Measurements from ENCODE around the gene TMEM74B.

Gene TMEM74B

DNA sequence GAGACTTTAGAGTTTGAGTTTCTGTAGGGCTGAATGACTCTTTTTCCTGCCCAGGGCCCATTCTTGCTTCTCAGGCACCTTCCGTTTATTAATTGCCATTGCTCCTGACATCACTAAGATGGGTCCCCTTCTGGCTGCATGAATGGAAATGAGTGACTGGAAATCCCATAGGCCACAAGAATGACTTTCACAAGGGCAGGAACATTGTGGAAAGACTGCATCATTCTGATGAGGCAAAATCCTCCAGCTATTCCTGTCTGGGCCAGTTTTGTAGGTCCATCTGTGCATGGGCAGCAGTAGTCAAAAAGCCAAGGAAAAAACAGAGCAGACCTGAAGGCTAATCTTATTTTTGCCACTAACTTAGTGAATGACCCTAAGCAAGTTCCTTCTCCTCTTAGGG, 19.3 kb downstream of the TMEM74B start:
- DNase-seq (ENCODE audit: extremely low read depth, insufficient read length), result no peak
- TF ChIP-seq CTCF (IDR thresholded peaks at IDR 0.05; ENCODE audit: insufficient read depth, low read length, poor library complexity, severe bottlenecking), result no peak
- Histone ChIP-seq H3K27me3 (replicated peaks; ENCODE audit: control insufficient read depth, insufficient read depth, low read length) (no peaks in the 10 kb centered on the region), H3K4me3 (replicated peaks; ENCODE audit: low read depth, low read length) (no peak overlapping the region), H3K36me3 (ENCODE audit: control insufficient read depth, insufficient read depth, low read length) (peaks cover 42% of the 10 kb centered on the region)

DNA sequence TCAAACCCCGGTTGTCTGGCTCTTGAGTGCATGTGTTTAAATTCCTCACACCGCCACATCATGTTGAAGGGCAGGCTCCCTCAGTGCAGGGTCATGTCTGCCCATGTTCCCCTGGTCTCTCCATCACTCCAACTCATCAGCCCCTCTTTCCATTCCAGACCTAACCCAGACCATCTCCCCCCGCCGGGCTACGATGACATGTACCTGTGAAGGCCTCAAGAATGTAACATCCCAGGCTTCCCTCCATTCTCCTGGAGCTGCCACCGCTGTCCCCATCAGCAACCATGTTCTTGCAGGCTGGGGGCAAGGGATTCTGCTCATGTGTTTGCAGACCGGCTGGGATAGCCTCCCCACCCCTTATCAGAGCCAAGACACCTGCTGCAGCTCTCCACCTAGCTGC, 19.9 kb downstream of the TMEM74B start:
- Histone ChIP-seq H3K4me3 (replicated peaks; ENCODE audit: low read depth, low read length) (no peak overlapping the region), H3K27me3 (replicated peaks; ENCODE audit: control insufficient read depth, insufficient read depth, low read length) (no peaks in the 10 kb centered on the region), H3K36me3 (ENCODE audit: control insufficient read depth, insufficient read depth, low read length) (peaks cover 42% of the 10 kb centered on the region)
- TF ChIP-seq CTCF (IDR thresholded peaks at IDR 0.05; ENCODE audit: insufficient read depth, low read length, poor library complexity, severe bottlenecking), result no peak
- DNase-seq (ENCODE audit: extremely low read depth, insufficient read length), result no peak

DNA sequence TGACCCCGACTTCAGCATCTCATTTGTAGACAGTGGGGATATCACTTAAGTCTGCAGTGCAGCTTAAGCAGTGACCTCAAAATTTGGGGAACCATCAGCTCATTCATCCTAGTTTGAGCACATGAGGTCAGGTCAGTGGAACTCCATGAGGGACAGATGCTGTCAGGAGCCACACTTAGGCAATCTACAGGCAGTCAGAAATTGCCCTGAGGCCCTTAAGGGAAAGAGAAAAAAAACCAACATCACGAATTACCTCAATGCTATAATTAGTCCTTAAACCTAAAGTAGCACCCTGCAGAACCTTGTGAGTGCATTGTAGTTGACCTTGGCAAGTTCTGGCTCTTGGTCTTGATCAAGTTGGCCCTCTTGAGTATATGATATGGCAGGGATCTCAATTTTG, 21.1 kb downstream of the TMEM74B start:
- TF ChIP-seq CTCF (IDR thresholded peaks at IDR 0.05; ENCODE audit: insufficient read depth, low read length, poor library complexity, severe bottlenecking), result no peak
- peaks cover 36% of the 10 kb centered on the region for H3K36me3 ChIP-seq (ENCODE audit: control insufficient read depth, insufficient read depth, low read length)
- H3K4me3 ChIP-seq (replicated peaks; ENCODE audit: low read depth, low read length), result no peak overlapping the region

DNA sequence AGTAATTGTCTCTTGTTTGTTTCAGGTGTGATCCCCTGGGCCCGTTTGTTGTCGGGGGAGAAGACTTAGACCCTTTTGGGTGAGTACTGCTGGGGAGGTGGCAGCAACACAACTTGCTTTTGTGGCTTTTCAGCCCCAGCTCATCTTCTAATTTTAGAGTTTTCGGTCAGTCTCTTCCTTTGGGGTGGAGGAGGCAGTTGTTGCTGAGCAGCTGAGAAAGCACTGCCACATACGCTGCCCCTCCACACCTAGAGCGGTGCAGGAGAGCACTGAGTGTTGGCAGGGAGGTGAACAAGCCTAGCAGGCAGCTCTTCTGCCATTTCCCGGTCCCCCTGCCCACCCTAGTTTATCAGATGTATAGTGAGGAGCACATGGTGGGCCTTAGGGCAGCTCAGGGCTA, 21.7 kb downstream of the TMEM74B start:
- H3K36me3 ChIP-seq (ENCODE audit: control insufficient read depth, insufficient read depth, low read length), result peaks cover 34% of the 10 kb centered on the region

More for the DNA sequence above, 21.1 kb downstream of the TMEM74B start:
- no peak for DNase-seq (ENCODE audit: extremely low read depth, insufficient read length)
- H3K27me3 ChIP-seq (replicated peaks; ENCODE audit: control insufficient read depth, insufficient read depth, low read length), result no peaks in the 10 kb centered on the region

DNA sequence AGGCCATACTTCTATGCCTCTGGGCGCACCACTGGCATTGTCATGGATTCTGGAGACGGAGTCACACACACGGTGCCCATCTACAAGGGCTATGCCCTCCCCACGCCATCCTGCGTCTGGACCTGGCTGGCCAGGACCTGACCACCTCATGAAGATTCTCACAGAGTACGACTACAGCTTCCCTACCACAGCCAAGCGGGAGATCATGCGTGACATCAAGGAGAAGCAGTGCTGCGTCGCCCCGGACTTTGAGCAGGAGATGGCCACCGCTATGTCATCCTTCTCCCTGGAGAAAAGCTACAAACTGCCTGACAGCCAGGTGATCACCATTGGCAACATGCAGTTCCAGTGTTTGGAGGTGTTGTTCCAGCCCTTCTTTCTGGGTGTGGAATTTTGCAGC, 23.8 kb downstream of the TMEM74B start:
- H3K36me3 ChIP-seq (ENCODE audit: control insufficient read depth, insufficient read depth, low read length), result peaks cover 29% of the 10 kb centered on the region
- DNase-seq (ENCODE audit: extremely low read depth, insufficient read length), result no peak
- TF ChIP-seq CTCF (IDR thresholded peaks at IDR 0.05; ENCODE audit: insufficient read depth, low read length, poor library complexity, severe bottlenecking), result no peak
- no peaks in the 10 kb centered on the region for H3K27me3 ChIP-seq (replicated peaks; ENCODE audit: control insufficient read depth, insufficient read depth, low read length)
- H3K4me3 ChIP-seq (replicated peaks; ENCODE audit: low read depth, low read length), result no peak overlapping the region

More for the DNA sequence above, 21.7 kb downstream of the TMEM74B start:
- no peaks in the 10 kb centered on the region for H3K27me3 ChIP-seq (replicated peaks; ENCODE audit: control insufficient read depth, insufficient read depth, low read length)
- H3K4me3 ChIP-seq (replicated peaks; ENCODE audit: low read depth, low read length), result no peak overlapping the region; the same call in 1 of the 2 replicates
- no peak for TF ChIP-seq CTCF (IDR thresholded peaks at IDR 0.05; ENCODE audit: insufficient read depth, low read length, poor library complexity, severe bottlenecking)
- no peak for DNase-seq (ENCODE audit: extremely low read depth, insufficient read length)

GRCh38 chr20:1160496-1160895, 24.3 kb downstream of the TMEM74B start:
- no peak for DNase-seq (ENCODE audit: extremely low read depth, insufficient read length)
- Histone ChIP-seq H3K4me3 (replicated peaks; ENCODE audit: low read depth, low read length) (no peak overlapping the region), H3K27me3 (replicated peaks; ENCODE audit: control insufficient read depth, insufficient read depth, low read length) (no peaks in the 10 kb centered on the region), H3K36me3 (ENCODE audit: control insufficient read depth, insufficient read depth, low read length) (peaks cover 24% of the 10 kb centered on the region)
- TF ChIP-seq CTCF (IDR thresholded peaks at IDR 0.05; ENCODE audit: insufficient read depth, low read length, poor library complexity, severe bottlenecking), result no peak

Measured in GM06990 (cell line).